HepG2 (cell line): ENCODE results near the gene PTGDS. TPM values are rescaled to one million over a fixed set of nuclear protein-coding genes. Genes with fewer than 3 reads are reported as not detected.

ENCODE experiments used
- ATAC-seq: fragments of 200-7000 bp; cut with Tn5 transposase; 3 replicates; pipeline ENCODE4 v1.9.1; 2020; ENCODE audit warnings: mild to moderate bottlenecking, moderate library complexity
- BruUV-seq: library from RNA; stranded (reverse); fragments of 400-500 nt; replicated peaks from 2 replicates; lab custom pipeline; 2021; lab: Mats Ljungman, UMichigan
- CTCF ChIA-PET: fragments of 300-600 bp; formaldehyde crosslinking; extraction: SDS; loops from one replicate; lab custom pipeline; 2021; ENCODE audit warnings: low total read pairs, inconsistent platforms, low intra/inter-chr PET ratio; lab: Yijun Ruan, JAX
- POLR2A ChIA-PET: fragments of 350-600 bp; sonication (Branson Sonifier 250); formaldehyde crosslinking; loops from one replicate; lab custom pipeline; 2020; ENCODE audit warnings: antibody characterized with exemption, inconsistent platforms; lab: Yijun Ruan, JAX
- DNase-seq: peaks from one replicate; pipeline ENCODE4 v3.0.0-alpha.2; 2015; ENCODE audit warnings: low spot score
- FAIRE-seq: peaks from 3 replicates; lab custom pipeline; 2011; peaks lifted over from hg19 to GRCh38; lab: Jason Lieb, UNC
- H2AFZ ChIP-seq: one replicate; pipeline ENCODE4 v1.6.1; 2011; ENCODE audit warnings: low read length, inconsistent platforms
- H3K27ac ChIP-seq: fragments of 300-600 bp; 3 replicates; pipeline ENCODE4 v1.8.0; 2011; ENCODE audit warnings: mixed run types, mild to moderate bottlenecking, mixed read lengths, low read length, inconsistent platforms; ENCODE audit not compliant: insufficient read depth; ENCODE audit errors: extremely low read length
- H3K27me3 ChIP-seq, 2 experiments: fragments of 200-600 bp in 1 of 2; 2 replicates in 1 of 2; 3 replicates in 1 of 2; pipeline versions ENCODE4 v1.6.0 to v1.8.0; 2011; ENCODE audit warnings: low read length in 2 of 2, mild to moderate bottlenecking in 2 of 2, moderate library complexity in 2 of 2, inconsistent platforms in 1 of 2; ENCODE audit not compliant: insufficient read depth in 2 of 2, control insufficient read depth in 1 of 2
- H3K36me3 ChIP-seq, 2 experiments: fragments of 200-600 bp in 1 of 2; replicated peaks in 1 of 2; 2 replicates in 1 of 2; 3 replicates in 1 of 2; pipeline versions ENCODE4 v1.5.1 to v1.8.0; 2011; ENCODE audit warnings: low read length in 2 of 2, inconsistent platforms in 1 of 2; ENCODE audit not compliant: insufficient read depth in 2 of 2, control insufficient read depth in 1 of 2
- H3K4me1 ChIP-seq: 2 replicates; pipeline ENCODE4 v1.5.1; 2012; ENCODE audit warnings: low read length, inconsistent platforms; ENCODE audit not compliant: insufficient read depth
- H3K4me2 ChIP-seq: 2 replicates; pipeline ENCODE4 v1.6.0; 2011; ENCODE audit warnings: low read depth, low read length, inconsistent platforms
- H3K4me3 ChIP-seq, 3 experiments: fragments of 200-600 bp in 1 of 3; sonication (generic), shearing (Covaris generic) in 1 of 3; replicated peaks in 1 of 3; 2 replicates each; pipeline ENCODE4 v1.5.1; 2011 to 2016; ENCODE audit warnings: low read length in 3 of 3, inconsistent platforms in 2 of 3, low read depth in 2 of 3, mild to moderate bottlenecking in 2 of 3, control low read depth in 1 of 3, mixed read lengths in 1 of 3; ENCODE audit not compliant: insufficient read depth in 1 of 3
- H3K79me2 ChIP-seq: one replicate; pipeline ENCODE4 v1.6.1; 2011; ENCODE audit warnings: low read length, inconsistent platforms; ENCODE audit not compliant: insufficient read depth
- H3K9ac ChIP-seq: 2 replicates; pipeline ENCODE4 v1.6.0; 2011; ENCODE audit warnings: mild to moderate bottlenecking, low read depth, low read length, inconsistent platforms; ENCODE audit not compliant: insufficient read depth
- H3K9me3 ChIP-seq: 2 replicates; pipeline ENCODE4 v1.5.1; 2012; ENCODE audit warnings: mild to moderate bottlenecking, low read length
- H4K20me1 ChIP-seq: 2 replicates; pipeline ENCODE4 v1.6.0; 2011; ENCODE audit warnings: inconsistent platforms, mild to moderate bottlenecking, low read length, moderate library complexity; ENCODE audit not compliant: insufficient read depth
- ASH2L ChIP-seq: fragments of 300-600, 200-600 bp; sonication (generic); IDR thresholded peaks from 2 replicates; pipeline ENCODE4 v1.7.0; 2017; ENCODE audit warnings: low read depth, mild to moderate bottlenecking, moderate library complexity, mixed read lengths, low read length; ENCODE audit not compliant: insufficient read length
- CENPX ChIP-seq: sonication (generic); formaldehyde crosslinking; IDR thresholded peaks from 2 replicates; pipeline ENCODE4 v1.9.0; 2021; ENCODE audit warnings: mild to moderate bottlenecking, missing genetic modification reagents, moderate library complexity
- HNRNPL ChIP-seq: fragments of 200-400 bp; formaldehyde crosslinking; IDR thresholded peaks from 2 replicates; pipeline ENCODE4 v1.6.1; 2017; ENCODE audit warnings: mild to moderate bottlenecking, low read depth, low read length
- ZNF891 ChIP-seq: sonication (generic); formaldehyde crosslinking; IDR thresholded peaks from 2 replicates; pipeline ENCODE4 v1.5.0; 2020; ENCODE audit warnings: mild to moderate bottlenecking, missing genetic modification reagents
- ZSCAN30 ChIP-seq: sonication (generic); formaldehyde crosslinking; IDR thresholded peaks from 2 replicates; pipeline ENCODE4 v1.5.0; 2020; ENCODE audit warnings: mild to moderate bottlenecking, missing genetic modification reagents
- WGBS: methylation state at CpG from one replicate; pipeline ENCODE4 v1.1.6; 2017; ENCODE audit warnings: low lambda C conversion rate; 5-methylcytosine and 5-hydroxymethylcytosine counted together
- in situ Hi-C: cut with HindIII; loops from 2 replicates; pipeline ENCODE4 v1.10.0; 2017; ENCODE audit warnings: low pct_unique_long_range_greater_than_20kb; ENCODE audit not compliant: extremely low pct_ligation_motif_present
- intact Hi-C: fragments of 100-400 bp; cut with micrococcal nuclease; formaldehyde crosslinking; loops from one replicate; pipeline ENCODE4 v1.10.0; 2022; ENCODE audit not compliant: unreplicated experiment
- polyA plus RNA-seq, 8 experiments: library from polyadenylated mRNA; depleted of rRNA in 3 of 8; stranded (reverse) in 7 of 8; unstranded in 1 of 8; fragments of >200 nt; fragmentation: Illumina TruSeq in 4 of 8; extraction: Trizol in 4 of 8; gene quantifications; 2 replicates each; pipeline versions ENCODE4 v1.2.1 to v1.2.3, GENCODE V29; 2011 to 2016; ENCODE audit warnings: low read depth in 4 of 8, missing spikeins in 1 of 8, mixed read lengths in 1 of 8; ENCODE audit not compliant: insufficient read depth in 1 of 8
- total RNA-seq, 5 experiments: library from RNA; depleted of rRNA; stranded (reverse); fragments of >200 nt; fragmentation: Illumina TruSeq; extraction: Trizol; gene quantifications; 2 replicates each; pipeline ENCODE4 v1.2.3, GENCODE V29; 2016; ENCODE audit warnings: low read depth in 1 of 5
- TF ChIP-seq, protein P1 (sequence below): sonication (generic); formaldehyde crosslinking; IDR thresholded peaks from 2 replicates; pipeline ENCODE4 v1.4.0; 2020; ENCODE audit warnings: mild to moderate bottlenecking, missing genetic modification reagents

Gene PTGDS
- total and polyA plus RNA-seq, 2 of the 13 experiments (the other 11 are each of a cell fraction or from before 2014, with no cell fraction given) = 0.33 to 0.50 TPM

DNA sequence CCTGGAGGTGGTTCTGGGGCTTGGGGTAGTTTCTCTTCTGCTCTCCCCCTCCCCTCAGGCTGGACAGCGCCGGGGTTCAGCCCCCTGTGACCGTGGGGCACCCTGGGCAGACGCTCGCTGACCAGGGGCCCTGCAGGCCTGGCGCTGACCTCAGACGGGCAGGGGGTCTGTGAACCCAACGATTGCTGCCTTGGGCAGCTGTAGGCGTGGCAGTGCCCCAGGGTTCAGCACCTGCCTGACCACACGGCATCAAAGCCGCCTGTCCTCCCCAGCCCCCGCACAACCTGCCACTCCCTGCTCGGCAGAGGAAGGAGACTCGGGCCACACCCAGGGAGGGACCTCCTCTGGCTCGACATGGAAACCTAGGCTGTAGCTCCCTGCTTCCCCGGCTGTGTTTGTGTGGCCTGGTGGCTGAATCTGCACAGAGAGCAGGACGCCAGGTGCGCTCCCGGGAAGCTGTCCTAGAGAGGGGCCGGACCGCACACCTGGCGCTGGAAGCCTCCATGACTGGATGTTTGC, 13.1 kb upstream of the PTGDS start:
- CTCF ChIA-PET = no interaction called here
- BruUV-seq = no TSS peak
- POLR2A ChIA-PET = interaction anchor here (0.7 kb wide), 1 partner anchor 73 kb away, joined by 5 read pairs; no protein-coding TSS in a partner anchor
- Histone ChIP-seq H4K20me1 (no peaks in the 10 kb centered on the region), H3K27me3 (peaks cover 19 to 53% of the 10 kb centered on the region in 2 experiments), H3K36me3 (no peaks in the 10 kb centered on the region), H3K9me3 (no peaks in the 10 kb centered on the region), H3K4me1 (peaks cover 30% of the 10 kb centered on the region), H3K4me2 (0 out of 2 replicates have a peak overlapping the region, but pooled peaks have one; percentile 7), H3K79me2 (no peaks in the 10 kb centered on the region), H3K27ac (no peak overlapping the region), H3K9ac (no peak overlapping the region), H2AFZ (no peak overlapping the region), H3K4me3 (no peak overlapping the region)
- FAIRE-seq = no peak
- intact Hi-C loops = no loop called here
- DNase-seq = no peak
- 0 out of 2 replicates have a peak, but pooled peaks have one; percentile 39 for TF ChIP-seq HNRNPL
- TF ChIP-seq CENPX (CRISPR knock-in tag) = no peak
- TF ChIP-seq, protein P1, sequence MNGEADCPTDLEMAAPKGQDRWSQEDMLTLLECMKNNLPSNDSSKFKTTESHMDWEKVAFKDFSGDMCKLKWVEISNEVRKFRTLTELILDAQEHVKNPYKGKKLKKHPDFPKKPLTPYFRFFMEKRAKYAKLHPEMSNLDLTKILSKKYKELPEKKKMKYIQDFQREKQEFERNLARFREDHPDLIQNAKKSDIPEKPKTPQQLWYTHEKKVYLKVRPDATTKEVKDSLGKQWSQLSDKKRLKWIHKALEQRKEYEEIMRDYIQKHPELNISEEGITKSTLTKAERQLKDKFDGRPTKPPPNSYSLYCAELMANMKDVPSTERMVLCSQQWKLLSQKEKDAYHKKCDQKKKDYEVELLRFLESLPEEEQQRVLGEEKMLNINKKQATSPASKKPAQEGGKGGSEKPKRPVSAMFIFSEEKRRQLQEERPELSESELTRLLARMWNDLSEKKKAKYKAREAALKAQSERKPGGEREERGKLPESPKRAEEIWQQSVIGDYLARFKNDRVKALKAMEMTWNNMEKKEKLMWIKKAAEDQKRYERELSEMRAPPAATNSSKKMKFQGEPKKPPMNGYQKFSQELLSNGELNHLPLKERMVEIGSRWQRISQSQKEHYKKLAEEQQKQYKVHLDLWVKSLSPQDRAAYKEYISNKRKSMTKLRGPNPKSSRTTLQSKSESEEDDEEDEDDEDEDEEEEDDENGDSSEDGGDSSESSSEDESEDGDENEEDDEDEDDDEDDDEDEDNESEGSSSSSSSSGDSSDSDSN (CRISPR knock-in tag) = no peak
- WGBS = no CpG with 5 or more reads among the region's 22 CpGs
- in situ Hi-C loops = no loop called here
- no peak for ATAC-seq

DNA sequence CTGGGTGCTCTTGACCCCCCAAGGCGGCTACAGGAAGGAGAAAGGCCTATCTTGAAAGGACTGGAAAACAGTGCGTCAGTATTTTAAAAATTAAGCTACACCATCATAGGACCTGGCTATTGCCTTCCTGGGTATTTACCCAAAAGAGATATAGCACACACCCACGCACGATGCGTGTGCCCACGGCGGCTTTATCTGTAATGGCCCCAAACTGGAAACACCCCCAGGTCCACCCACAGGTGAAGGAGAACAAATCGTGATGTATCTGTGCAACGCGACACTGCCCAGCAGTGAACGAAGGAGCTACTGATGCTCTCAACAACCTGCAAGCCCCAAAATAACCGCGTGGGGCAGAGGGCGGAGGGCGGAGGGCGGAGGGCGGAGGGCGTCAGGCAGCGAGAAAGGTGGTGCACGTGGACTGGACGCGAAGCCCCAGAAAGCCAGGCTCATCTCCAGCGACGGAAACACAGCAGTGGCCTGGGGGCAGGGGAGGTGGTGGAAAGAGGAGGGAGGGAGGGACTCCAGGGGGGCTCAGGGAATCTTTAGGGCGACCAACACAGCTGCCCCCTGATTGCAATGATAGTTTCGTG, 12.4 kb upstream of the PTGDS start:
- ChIA-PET CTCF (no interaction called here), POLR2A (interaction anchor here (0.7 kb wide), 1 partner anchor 74 kb away, joined by 5 read pairs; no protein-coding TSS in a partner anchor)
- Histone ChIP-seq H3K4me2 (no peak overlapping the region), H3K27ac (no peak overlapping the region), H3K9me3 (no peaks in the 10 kb centered on the region), H3K4me3 (no peak overlapping the region), H4K20me1 (no peaks in the 10 kb centered on the region), H3K9ac (no peak overlapping the region), H3K79me2 (no peaks in the 10 kb centered on the region), H2AFZ (no peak overlapping the region), H3K36me3 (no peaks in the 10 kb centered on the region), H3K4me1 (peaks cover 32% of the 10 kb centered on the region)
- no TSS peak for BruUV-seq
- no peak for ATAC-seq
- in situ Hi-C loops (no loop called here), intact Hi-C loops (no loop called here)
- no peak for DNase-seq
- FAIRE-seq = no peak
- WGBS = 60% methylated on average over 19 of the region's 26 CpGs
- TF ChIP-seq ZSCAN30 (CRISPR knock-in tag) (no peak), ASH2L (no peak), ZNF891 (CRISPR knock-in tag) (no peak)
- TF ChIP-seq, all 625 proteins: peak for 0
- peaks cover 23 to 53% of the 10 kb centered on the region in 2 experiments for H3K27me3 ChIP-seq
